H1 (cell line): ENCODE data around the gene DNMT1. TPM values are rescaled to one million over a fixed set of nuclear protein-coding genes. Genes with fewer than 3 reads are reported as not detected.

Source experiments
- CTCF ChIA-PET: fragments of 300-600 bp; sonication (Branson Sonifier 250); formaldehyde crosslinking; loops from one replicate; lab custom pipeline; 2021; ENCODE audit not compliant: partially characterized antibody; lab: Charles Lee
- POLR2A ChIA-PET: fragments of 300-600 bp; sonication (Branson Sonifier 250); formaldehyde crosslinking; loops from one replicate; lab custom pipeline; 2021; ENCODE audit warnings: inconsistent platforms; ENCODE audit not compliant: partially characterized antibody; lab: Charles Lee
- DNase-seq, 2 experiments: peaks; one replicate each; pipeline versions ENCODE4 v3.0.0 to v3.0.0-alpha.2; 2010 to 2022; ENCODE audit warnings: low spot score in 2 of 2, low read depth in 1 of 2, mixed read lengths in 1 of 2
- FAIRE-seq: peaks from 2 replicates; lab custom pipeline; 2011; peaks lifted over from hg19 to GRCh38; lab: Jason Lieb, UNC
- H2AFZ ChIP-seq: 2 replicates; pipeline ENCODE4 v1.8.1; 2012; ENCODE audit warnings: low read length, inconsistent platforms
- H2AK5ac ChIP-seq: 2 replicates; pipeline ENCODE4 v1.6.1; 2013; ENCODE audit warnings: low read depth, low read length
- H2BK120ac ChIP-seq: replicated peaks from 2 replicates; pipeline ENCODE3; 2013; ENCODE audit warnings: low read depth, low read length, inconsistent platforms
- H2BK12ac ChIP-seq: 2 replicates; pipeline ENCODE4 v1.6.1; 2013; ENCODE audit warnings: low read depth, low read length
- H2BK15ac ChIP-seq: 2 replicates; pipeline ENCODE4 v1.6.1; 2013; ENCODE audit warnings: low read length
- H2BK20ac ChIP-seq: 2 replicates; pipeline ENCODE4 v1.6.1; 2013; ENCODE audit warnings: low read length
- H2BK5ac ChIP-seq: 2 replicates; pipeline ENCODE4 v1.6.1; 2013; ENCODE audit warnings: low read depth, low read length
- H3K14ac ChIP-seq: 2 replicates; pipeline ENCODE4 v1.6.1; 2013; ENCODE audit warnings: inconsistent platforms; ENCODE audit not compliant: insufficient read length
- H3K18ac ChIP-seq: 2 replicates; pipeline ENCODE4 v1.6.1; 2013; ENCODE audit warnings: low read length; ENCODE audit errors: extremely low read depth
- H3K23ac ChIP-seq: 2 replicates; pipeline ENCODE4 v1.6.1; 2013; ENCODE audit warnings: inconsistent platforms; ENCODE audit not compliant: insufficient read length
- H3K23me2 ChIP-seq: 2 replicates; pipeline ENCODE4 v1.6.1; 2013; ENCODE audit warnings: low read depth, low read length
- H3K27ac ChIP-seq: 2 replicates; pipeline ENCODE4 v1.6.1; 2011; ENCODE audit warnings: low read depth, low read length, inconsistent platforms
- H3K27me3 ChIP-seq, 4 experiments: replicated peaks in 1 of 4; 1 replicate in 1 of 4; 2 replicates in 3 of 4; pipeline versions ENCODE4 v1.6.1 to v1.8.1; 2011 to 2013; ENCODE audit warnings: low read length in 3 of 4, mild to moderate bottlenecking in 3 of 4, inconsistent platforms in 2 of 4, mixed read lengths in 2 of 4, moderate library complexity in 1 of 4; ENCODE audit not compliant: control insufficient read depth in 3 of 4, insufficient read depth in 3 of 4; ENCODE audit errors: extremely low read depth in 1 of 4
- H3K36me3 ChIP-seq, 4 experiments: 2 replicates each; pipeline versions ENCODE4 v1.6.1 to v1.8.1; 2011 to 2013; ENCODE audit warnings: mild to moderate bottlenecking in 4 of 4, low read length in 3 of 4, moderate library complexity in 2 of 4, control low read depth in 1 of 4, inconsistent platforms in 1 of 4; ENCODE audit not compliant: insufficient read depth in 4 of 4, control insufficient read depth in 2 of 4
- H3K4ac ChIP-seq: replicated peaks from 2 replicates; pipeline ENCODE3; 2013; ENCODE audit warnings: low read length, low read depth, mixed read lengths, inconsistent platforms; ENCODE audit not compliant: insufficient read length
- H3K4me1 ChIP-seq, 4 experiments: replicated peaks in 1 of 4; 1 replicate in 1 of 4; 2 replicates in 3 of 4; pipeline versions ENCODE4 v1.6.1 to v1.8.1; 2011 to 2013; ENCODE audit warnings: low read length in 3 of 4, inconsistent platforms in 2 of 4, mixed read lengths in 1 of 4; ENCODE audit not compliant: insufficient read depth in 4 of 4, control insufficient read depth in 3 of 4
- H3K4me2 ChIP-seq, 2 experiments: 2 replicates each; pipeline versions ENCODE4 v1.6.1 to v1.8.1; 2011 to 2013; ENCODE audit warnings: low read depth in 2 of 2, low read length in 2 of 2, control low read depth in 1 of 2, inconsistent platforms in 1 of 2, mild to moderate bottlenecking in 1 of 2; ENCODE audit not compliant: insufficient read depth in 1 of 2
- H3K4me3 ChIP-seq, 4 experiments: fragments of 200-600, 300-600 bp in 1 of 4; sonication (generic), shearing (Covaris generic), sonication (Bioruptor Twin) in 1 of 4; 2 replicates each; pipeline versions ENCODE4 v1.5.1 to v1.8.1; 2011 to 2016; ENCODE audit warnings: low read length in 4 of 4, low read depth in 3 of 4, control low read depth in 2 of 4, inconsistent platforms in 2 of 4, mild to moderate bottlenecking in 2 of 4, mixed read lengths in 1 of 4, moderate library complexity in 1 of 4; ENCODE audit not compliant: insufficient read depth in 2 of 4; ENCODE audit errors: extremely low read depth in 1 of 4
- H3K56ac ChIP-seq: replicated peaks from 2 replicates; pipeline ENCODE3; 2013; ENCODE audit warnings: low read depth, mild to moderate bottlenecking, mixed read lengths, low read length, inconsistent platforms; ENCODE audit not compliant: insufficient read length
- H3K79me1 ChIP-seq: 2 replicates; pipeline ENCODE4 v1.6.1; 2013; ENCODE audit warnings: low read depth, low read length, control low read depth
- H3K79me2 ChIP-seq, 2 experiments: 2 replicates each; pipeline versions ENCODE4 v1.6.1 to v1.8.1; 2012 to 2013; ENCODE audit warnings: low read length in 2 of 2, mild to moderate bottlenecking in 2 of 2, inconsistent platforms in 1 of 2; ENCODE audit not compliant: insufficient read depth in 2 of 2, control insufficient read depth in 1 of 2
- H3K9ac ChIP-seq, 4 experiments: replicated peaks in 1 of 4; 1 replicate in 1 of 4; 2 replicates in 3 of 4; pipeline versions ENCODE4 v1.6.1 to v1.8.1; 2011 to 2013; ENCODE audit warnings: low read depth in 3 of 4, low read length in 3 of 4, control low read depth in 2 of 4, mild to moderate bottlenecking in 2 of 4, moderate library complexity in 2 of 4, inconsistent platforms in 1 of 4; ENCODE audit errors: extremely low read depth in 1 of 4
- H3K9me3 ChIP-seq, 2 experiments: 2 replicates each; pipeline versions ENCODE4 v1.6.1 to v1.8.1; 2012 to 2013; ENCODE audit warnings: mild to moderate bottlenecking in 2 of 2, moderate library complexity in 2 of 2, control low read depth in 1 of 2, inconsistent platforms in 1 of 2, low read depth in 1 of 2, low read length in 1 of 2, mixed read lengths in 1 of 2; ENCODE audit not compliant: insufficient read depth in 2 of 2
- H4K20me1 ChIP-seq, 2 experiments: replicated peaks in 1 of 2; 2 replicates each; pipeline versions ENCODE3 to v1.8.1; 2011 to 2013; ENCODE audit warnings: inconsistent platforms in 2 of 2, low read length in 2 of 2, mild to moderate bottlenecking in 1 of 2; ENCODE audit not compliant: insufficient read depth in 2 of 2, control insufficient read depth in 1 of 2
- H4K5ac ChIP-seq: 2 replicates; pipeline ENCODE4 v1.6.1; 2013; ENCODE audit warnings: low read length, low read depth, mixed read lengths, inconsistent platforms; ENCODE audit not compliant: insufficient read length
- H4K8ac ChIP-seq: 2 replicates; pipeline ENCODE4 v1.8.0; 2013; ENCODE audit warnings: mild to moderate bottlenecking, moderate library complexity, low read length, inconsistent platforms; ENCODE audit not compliant: insufficient read depth; ENCODE audit errors: extremely low read depth
- H4K91ac ChIP-seq: replicated peaks from 2 replicates; pipeline ENCODE3; 2013; ENCODE audit warnings: low read length, mixed read lengths, inconsistent platforms; ENCODE audit not compliant: insufficient read length
- ATF3 ChIP-seq: IDR thresholded peaks from 2 replicates; pipeline ENCODE4 v1.6.1; 2011; ENCODE audit warnings: low read depth, mild to moderate bottlenecking, low read length; ENCODE audit not compliant: insufficient read depth
- BACH1 ChIP-seq: IDR thresholded peaks from 2 replicates; pipeline ENCODE4 v1.6.1; 2012; ENCODE audit warnings: low read length, improper control_type of control experiment
- BCL11A ChIP-seq, 2 experiments: IDR thresholded peaks; one replicate each; pipeline ENCODE4 v1.6.1; 2011; ENCODE audit warnings: low read depth in 2 of 2, low read length in 2 of 2, mild to moderate bottlenecking in 2 of 2
- CHD1 ChIP-seq: IDR thresholded peaks from 2 replicates; pipeline ENCODE4 v1.6.1; 2012; ENCODE audit warnings: low read depth, low read length, improper control_type of control experiment
- CHD2 ChIP-seq: IDR thresholded peaks from 2 replicates; pipeline ENCODE4 v1.6.1; 2012; ENCODE audit warnings: low read length, improper control_type of control experiment
- JUND ChIP-seq: IDR thresholded peaks from 2 replicates; pipeline ENCODE4 v1.6.1; 2011; ENCODE audit warnings: mild to moderate bottlenecking, improper control_type of control experiment, low read length
- KDM1A ChIP-seq: fragments of 200-600, 300-600 bp; sonication (generic); IDR thresholded peaks from 2 replicates; pipeline ENCODE4 v1.7.1; 2016; ENCODE audit warnings: mild to moderate bottlenecking, low read length, borderline replicate concordance
- KDM5A ChIP-seq: fragments of 200-600 bp; IDR thresholded peaks from 2 replicates; pipeline ENCODE4 v1.7.1; 2012; ENCODE audit warnings: mild to moderate bottlenecking, low read length, inconsistent platforms, mixed read lengths
- POU5F1 ChIP-seq: IDR thresholded peaks from 2 replicates; pipeline ENCODE4 v1.6.1; 2011; ENCODE audit warnings: low read depth, mild to moderate bottlenecking, low read length, moderate library complexity
- RAD21 ChIP-seq, 2 experiments: IDR thresholded peaks in 1 of 2; conservative IDR thresholded peaks in 1 of 2; 2 replicates each; pipeline ENCODE4 v1.6.1; 2011; ENCODE audit warnings: low read depth in 2 of 2, low read length in 2 of 2, improper control_type of control experiment in 1 of 2, inconsistent platforms in 1 of 2, mild to moderate bottlenecking in 1 of 2, moderate library complexity in 1 of 2
- RFX5 ChIP-seq: IDR thresholded peaks from 2 replicates; pipeline ENCODE4 v1.6.1; 2011; ENCODE audit warnings: low read depth, low read length, improper control_type of control experiment, borderline replicate concordance
- SP2 ChIP-seq: IDR thresholded peaks from 2 replicates; pipeline ENCODE4 v1.6.1; 2012; ENCODE audit warnings: mild to moderate bottlenecking, low read length, inconsistent platforms
- SUZ12 ChIP-seq: fragments of 200-600 bp; sonication (generic); IDR thresholded peaks from 2 replicates; pipeline ENCODE4 v1.6.1; 2012; ENCODE audit warnings: mild to moderate bottlenecking, inconsistent platforms, low read length, moderate library complexity, mixed read lengths
- TBP ChIP-seq: IDR thresholded peaks from 2 replicates; pipeline ENCODE4 v1.6.1; 2011; ENCODE audit warnings: low read depth, low read length, improper control_type of control experiment
- WGBS, 2 experiments: shearing (Covaris generic) in 1 of 2; methylation state at CpG; one replicate each; pipeline versions ENCODE4 v1.1.6 to v1.1.7; 2013 to 2015; ENCODE audit warnings: low lambda C conversion rate in 2 of 2, mixed read lengths in 2 of 2, inconsistent platforms in 1 of 2, low coverage in 1 of 2, missing lambda C conversion rate in 1 of 2; ENCODE audit not compliant: insufficient replicate concordance in 2 of 2, insufficient coverage in 1 of 2, insufficient read length in 1 of 2; ENCODE audit errors: extremely low coverage in 1 of 2, missing lambda C conversion rate in 1 of 2; 5-methylcytosine and 5-hydroxymethylcytosine counted together
- polyA plus RNA-seq, 7 experiments: library from polyadenylated mRNA; depleted of rRNA in 3 of 7; stranded (reverse) in 5 of 7; unstranded in 2 of 7; fragments of >200 nt in 5 of 7; fragments of 200-250 nt in 2 of 7; gene quantifications; 1 replicate in 5 of 7; 2 replicates in 1 of 7; 4 replicates in 1 of 7; pipeline versions ENCODE4 v1.2.1 to v1.2.3, GENCODE V29; 2011 to 2013; ENCODE audit warnings: missing spikeins in 2 of 7, mixed read lengths in 2 of 7
- total RNA-seq: library from RNA; stranded (reverse); fragmentation: NEBNext Ultra II Directional; extraction: Animal tissue kit (Norgen Biotek cat#: 25700); gene quantifications from 2 replicates; pipeline ENCODE4 v1.2.1, GENCODE V29; 2021

Gene DNMT1
- total and polyA plus RNA-seq, 2 of the 8 experiments (the other 6 are each of a cell fraction or from before 2014, with no cell fraction given) = 101 to 210 TPM

- CTCF ChIA-PET = interaction anchor here (1.0 to 3.1 kb wide), 2 partner anchors 14 to 82 kb away, joined by 3 to 13 read pairs; no protein-coding TSS in a partner anchor
Measured at GRCh38 chr19:10168386-10168948, 26.3 kb downstream of the DNMT1 start.

More at GRCh38 chr19:10168386-10168948, 26.3 kb downstream of the DNMT1 start:
- H2BK15ac ChIP-seq = no peak overlapping the region
- 87% methylated on average over 2 of the region's 2 CpGs; no CpG with 5 or more reads in 1 of the 2 experiments for WGBS, 2 experiments
- H3K9me3 ChIP-seq = no peaks in the 10 kb centered on the region
- no peaks in the 10 kb centered on the region for H3K79me2 ChIP-seq
- no peaks in the 10 kb centered on the region for H3K4me1 ChIP-seq
- no peak overlapping the region for H2BK5ac ChIP-seq
- H3K36me3 ChIP-seq = peaks cover 25 to 73% (median 53%) of the 10 kb centered on the region in 4 experiments
- no peaks in the 10 kb centered on the region for H3K23me2 ChIP-seq
- no peak overlapping the region for H3K23ac ChIP-seq
- no peak overlapping the region for H3K27ac ChIP-seq
- no peaks in the 10 kb centered on the region; the same call in 1 of the 2 replicates for H3K79me1 ChIP-seq
- no peak overlapping the region for H3K14ac ChIP-seq
- no peak overlapping the region for H3K4me3 ChIP-seq
- H3K27me3 ChIP-seq = no peaks in the 10 kb centered on the region
- no peak overlapping the region for H3K18ac ChIP-seq
- H2BK20ac ChIP-seq = no peak overlapping the region
- TF ChIP-seq RAD21 (IDR thresholded peaks at IDR 0.05 in 1 of 2, conservative IDR thresholded peaks at IDR 0.05 in 1 of 2; ENCODE audit: low read depth in 2 of 2, low read length in 2 of 2) (no peak), SUZ12 (no peak), POU5F1 (no peak), BCL11A (IDR thresholded peaks at IDR 0.05; ENCODE audit: low read depth in 2 of 2, low read length in 2 of 2) (no peak), RFX5 (no peak), SP2 (no peak), CHD1 (no peak), ATF3 (no peak), KDM5A (no peak), JUND (no peak), CHD2 (no peak), TBP (no peak), KDM1A (no peak), BACH1 (no peak)
- TF ChIP-seq, all 59 proteins: peak for 0
- Histone ChIP-seq H2AK5ac (no peak overlapping the region), H4K8ac (no peak overlapping the region), H4K5ac (no peak overlapping the region), H3K9ac (no peak overlapping the region), H3K4ac (no peak overlapping the region), H4K91ac (no peak overlapping the region), H2BK120ac (no peak overlapping the region), H2AFZ (no peak overlapping the region), H4K20me1 (peaks cover 0 to 3% of the 10 kb centered on the region in 2 experiments), H3K56ac (no peak overlapping the region), H2BK12ac (no peak overlapping the region), H3K4me2 (no peak overlapping the region)
- DNase-seq = no peak
- POLR2A ChIA-PET = interaction anchor here (1.6 kb wide), 1 partner anchor 61 kb away, joined by 3 read pairs; no protein-coding TSS in a partner anchor
- no peak for FAIRE-seq
